Keratinocyte (primary cell): ENCODE results near the gene PTCD2. TPM values are rescaled to one million over a fixed set of nuclear protein-coding genes. Genes with fewer than 3 reads are reported as not detected.

Experiments
- DNase-seq: peaks from one replicate; pipeline ENCODE4 v3.0.0-alpha.2; 2011; ENCODE audit warnings: low read depth, missing footprints, low spot score
- FAIRE-seq: peaks from 2 replicates; lab custom pipeline; 2011; peaks lifted over from hg19 to GRCh38; lab: Jason Lieb, UNC
- H2AFZ ChIP-seq: 2 replicates; pipeline ENCODE4 v1.6.0; 2012; ENCODE audit warnings: low read length, control low read depth, inconsistent platforms; ENCODE audit not compliant: control insufficient read depth
- H3K27ac ChIP-seq: 2 replicates; pipeline ENCODE4 v1.5.1; 2011; ENCODE audit warnings: low read length; ENCODE audit not compliant: control insufficient read depth, insufficient read depth
- H3K27me3 ChIP-seq: 3 replicates; pipeline ENCODE4 v1.6.0; 2011; ENCODE audit warnings: low read length; ENCODE audit not compliant: control insufficient read depth, insufficient read depth; ENCODE audit errors: extremely low read depth
- H3K36me3 ChIP-seq, 2 experiments: 2 replicates in 1 of 2; 3 replicates in 1 of 2; pipeline ENCODE4 v1.5.1; 2011; ENCODE audit warnings: low read length in 2 of 2, mild to moderate bottlenecking in 1 of 2; ENCODE audit not compliant: control insufficient read depth in 2 of 2, insufficient read depth in 2 of 2; ENCODE audit errors: extremely low read depth in 1 of 2
- H3K4me1 ChIP-seq: 3 replicates; pipeline ENCODE4 v1.5.1; 2011; ENCODE audit warnings: low read length; ENCODE audit not compliant: control insufficient read depth, insufficient read depth; ENCODE audit errors: extremely low read depth
- H3K4me2 ChIP-seq: 3 replicates; pipeline ENCODE4 v1.6.0; 2011; ENCODE audit warnings: low read depth, low read length; ENCODE audit not compliant: control insufficient read depth, insufficient read depth; ENCODE audit errors: extremely low read depth
- H3K4me3 ChIP-seq, 3 experiments: fragments of 200-600 bp in 1 of 3; sonication (generic) in 1 of 3; 2 replicates in 2 of 3; 3 replicates in 1 of 3; pipeline ENCODE4 v1.5.1; 2011 to 2016; ENCODE audit warnings: low read length in 3 of 3, mild to moderate bottlenecking in 3 of 3, control low read depth in 2 of 3, inconsistent platforms in 1 of 3, low read depth in 1 of 3, mixed read lengths in 1 of 3, mixed run types in 1 of 3, moderate library complexity in 1 of 3; ENCODE audit not compliant: control insufficient read depth in 2 of 3, insufficient read depth in 2 of 3; ENCODE audit errors: extremely low read depth in 1 of 3
- H3K79me2 ChIP-seq: 2 replicates; pipeline ENCODE4 v1.6.0; 2012; ENCODE audit warnings: low read length; ENCODE audit not compliant: control insufficient read depth, insufficient read depth
- H3K9ac ChIP-seq: 3 replicates; pipeline ENCODE4 v1.6.0; 2011; ENCODE audit warnings: low read length; ENCODE audit not compliant: control insufficient read depth, insufficient read depth; ENCODE audit errors: extremely low read depth
- H3K9me1 ChIP-seq: 3 replicates; pipeline ENCODE4 v1.6.0; 2011; ENCODE audit warnings: low read length; ENCODE audit not compliant: control insufficient read depth, insufficient read depth; ENCODE audit errors: extremely low read depth
- H3K9me3 ChIP-seq: 2 replicates; pipeline ENCODE4 v1.5.1; 2012; ENCODE audit warnings: low read depth, low read length; ENCODE audit not compliant: control insufficient read depth
- H4K20me1 ChIP-seq: 3 replicates; pipeline ENCODE4 v1.6.0; 2011; ENCODE audit warnings: low read length; ENCODE audit not compliant: control insufficient read depth, insufficient read depth; ENCODE audit errors: extremely low read depth
- EZH2 ChIP-seq: IDR thresholded peaks from one replicate; pipeline ENCODE4 v1.6.1; 2012; ENCODE audit warnings: inconsistent platforms, mild to moderate bottlenecking, low read length, moderate library complexity
- dilution Hi-C: fragments of 300-500 bp; cut with MboI; formaldehyde crosslinking; loops from one replicate; pipeline ENCODE4 v1.7.0; 2020; ENCODE audit warnings: low sequenced_read_pairs; ENCODE audit not compliant: extremely low pct_ligation_motif_present
- polyA plus RNA-seq, 5 experiments: library from polyadenylated mRNA; depleted of rRNA in 3 of 5; stranded (reverse) in 3 of 5; stranded (forward) in 1 of 5; unstranded in 1 of 5; fragments of >200 nt; gene quantifications; 1 replicate in 1 of 5; 2 replicates in 3 of 5; 3 replicates in 1 of 5; pipeline versions ENCODE4 v1.2.1 to v1.2.3, GENCODE V29; 2011 to 2012; ENCODE audit warnings: missing spikeins in 2 of 5, low read depth in 1 of 5, low replicate concordance in 1 of 5
- small RNA-seq, 3 experiments: library from RNA; depleted of rRNA; stranded (forward); fragments of <200 nt; gene quantifications; one replicate each; pipeline ENCODE3, GENCODE V24; 2012; ENCODE audit warnings: low read depth in 3 of 3, low replicate concordance in 1 of 3; ENCODE audit not compliant: insufficient read length in 3 of 3
- TF ChIP-seq, protein P1 (sequence below), 3 experiments: IDR thresholded peaks in 1 of 3; conservative IDR thresholded peaks in 1 of 3; optimal IDR thresholded peaks in 1 of 3; 2 replicates in 2 of 3; 3 replicates in 1 of 3; pipeline versions ENCODE3 to v1.5.1; 2011; ENCODE audit warnings: low read length in 3 of 3, mild to moderate bottlenecking in 3 of 3, moderate library complexity in 2 of 3, control low read depth in 1 of 3, inconsistent platforms in 1 of 3; ENCODE audit not compliant: insufficient read depth in 2 of 3; ENCODE audit errors: extremely low read depth in 1 of 3

Gene PTCD2
- polyA plus RNA-seq, 1 donor (not counting 4 experiments of a cell fraction or from before 2014, with no cell fraction given): 13.1 TPM

DNA sequence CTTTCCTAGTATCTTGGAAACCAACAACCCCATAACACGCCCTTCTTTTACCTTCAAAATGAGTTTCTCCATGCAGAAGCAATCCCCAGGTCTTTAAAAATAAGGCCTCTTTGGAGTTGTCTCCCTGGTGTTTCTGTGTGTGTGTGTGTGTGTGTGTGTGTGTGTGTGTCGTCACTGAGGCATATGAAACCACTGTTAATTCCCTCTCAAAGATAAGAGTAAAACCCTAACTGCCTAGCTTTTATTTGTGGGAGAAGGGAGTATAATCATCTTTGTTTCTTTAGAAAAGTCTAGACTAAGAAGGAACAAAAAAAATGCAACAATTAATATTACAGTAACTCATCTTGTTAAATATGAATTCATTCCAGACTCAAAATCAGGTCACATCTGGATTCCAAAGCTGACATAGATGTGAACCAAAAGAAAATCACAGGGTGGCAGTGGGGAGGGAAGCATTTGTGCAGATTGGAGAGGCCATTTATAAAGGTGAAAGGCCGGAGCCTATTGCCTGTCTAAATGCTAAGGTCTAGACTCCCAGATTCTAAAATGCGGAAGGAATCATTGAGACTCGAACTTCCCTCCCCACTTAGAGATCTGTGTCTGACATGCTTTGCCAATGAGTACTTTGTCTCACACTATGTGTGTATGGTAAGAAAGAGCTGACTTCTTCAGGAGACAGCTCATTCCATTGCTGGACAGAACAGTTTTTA is 95.6 kb downstream of the PTCD2 start:
- dilution Hi-C loops: no loop called here
- no peak for DNase-seq
- no peak for TF ChIP-seq EZH2
- TF ChIP-seq, protein P1, sequence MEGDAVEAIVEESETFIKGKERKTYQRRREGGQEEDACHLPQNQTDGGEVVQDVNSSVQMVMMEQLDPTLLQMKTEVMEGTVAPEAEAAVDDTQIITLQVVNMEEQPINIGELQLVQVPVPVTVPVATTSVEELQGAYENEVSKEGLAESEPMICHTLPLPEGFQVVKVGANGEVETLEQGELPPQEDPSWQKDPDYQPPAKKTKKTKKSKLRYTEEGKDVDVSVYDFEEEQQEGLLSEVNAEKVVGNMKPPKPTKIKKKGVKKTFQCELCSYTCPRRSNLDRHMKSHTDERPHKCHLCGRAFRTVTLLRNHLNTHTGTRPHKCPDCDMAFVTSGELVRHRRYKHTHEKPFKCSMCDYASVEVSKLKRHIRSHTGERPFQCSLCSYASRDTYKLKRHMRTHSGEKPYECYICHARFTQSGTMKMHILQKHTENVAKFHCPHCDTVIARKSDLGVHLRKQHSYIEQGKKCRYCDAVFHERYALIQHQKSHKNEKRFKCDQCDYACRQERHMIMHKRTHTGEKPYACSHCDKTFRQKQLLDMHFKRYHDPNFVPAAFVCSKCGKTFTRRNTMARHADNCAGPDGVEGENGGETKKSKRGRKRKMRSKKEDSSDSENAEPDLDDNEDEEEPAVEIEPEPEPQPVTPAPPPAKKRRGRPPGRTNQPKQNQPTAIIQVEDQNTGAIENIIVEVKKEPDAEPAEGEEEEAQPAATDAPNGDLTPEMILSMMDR (optimal IDR thresholded peaks at IDR 0.05 in 1 of 3, IDR thresholded peaks at IDR 0.05 in 1 of 3, conservative IDR thresholded peaks at IDR 0.05 in 1 of 3; ENCODE audit: extremely low read depth in 1 of 3, insufficient read depth in 2 of 3, low read length in 3 of 3): no peak

GRCh38 chr5:72417333-72418062 is 97.3 kb downstream of the PTCD2 start:
- Histone ChIP-seq H2AFZ (no peak overlapping the region), H3K36me3 (no peaks in the 10 kb centered on the region), H3K4me2 (no peak overlapping the region), H3K4me1 (no peaks in the 10 kb centered on the region), H3K4me3 (no peak overlapping the region), H3K9me1 (no peaks in the 10 kb centered on the region), H3K9me3 (no peaks in the 10 kb centered on the region), H3K79me2 (no peaks in the 10 kb centered on the region), H4K20me1 (no peaks in the 10 kb centered on the region), H3K27me3 (no peaks in the 10 kb centered on the region), H3K27ac (no peak overlapping the region), H3K9ac (no peak overlapping the region)
- no peak for TF ChIP-seq EZH2
- TF ChIP-seq, protein P1 (optimal IDR thresholded peaks at IDR 0.05 in 1 of 3, IDR thresholded peaks at IDR 0.05 in 1 of 3, conservative IDR thresholded peaks at IDR 0.05 in 1 of 3; ENCODE audit: extremely low read depth in 1 of 3, insufficient read depth in 2 of 3, low read length in 3 of 3): no peak
- dilution Hi-C loops: no loop called here
- DNase-seq: no peak
- FAIRE-seq: no peak

More for the DNA sequence above, 95.6 kb downstream of the PTCD2 start:
- Histone ChIP-seq H2AFZ (no peak overlapping the region), H3K9me1 (no peaks in the 10 kb centered on the region), H3K4me2 (no peak overlapping the region), H3K27me3 (no peaks in the 10 kb centered on the region), H3K4me1 (no peaks in the 10 kb centered on the region), H3K9ac (no peak overlapping the region), H3K9me3 (no peaks in the 10 kb centered on the region), H4K20me1 (no peaks in the 10 kb centered on the region), H3K36me3 (no peaks in the 10 kb centered on the region), H3K79me2 (no peaks in the 10 kb centered on the region), H3K27ac (no peak overlapping the region), H3K4me3 (no peak overlapping the region)
- FAIRE-seq: no peak

Small RNA genes within 50 kb of the gene (small RNA-seq; reads per million reads assigned to genes)
- 0 reads per million in 3 experiments for gene RN7SL153P

Other genes with a start within 250 kb of the PTCD2 start
- gene MAP1B, start 212.9 kb upstream of the PTCD2 start, polyA plus RNA-seq: 3.3 to 5.5 TPM (median 3.6 TPM) in 3 replicates
- 58.9 to 98.7 TPM (median 79.2 TPM) in 3 replicates for gene MRPS27, start 133 bp upstream of the PTCD2 start, polyA plus RNA-seq
- not detected in 3 replicates for gene ZNF366, start 187.0 kb downstream of the PTCD2 start, polyA plus RNA-seq